ENCODE data around the gene KCNQ4. TPM values are rescaled to one million over a fixed set of nuclear protein-coding genes. Genes with fewer than 3 reads are reported as not detected.

Gene KCNQ4
- total and polyA plus RNA-seq, 2 of the 13 experiments (the other 11 are each of a cell fraction or from before 2014, with no cell fraction given): 0.02 to 0.09 TPM

DNA sequence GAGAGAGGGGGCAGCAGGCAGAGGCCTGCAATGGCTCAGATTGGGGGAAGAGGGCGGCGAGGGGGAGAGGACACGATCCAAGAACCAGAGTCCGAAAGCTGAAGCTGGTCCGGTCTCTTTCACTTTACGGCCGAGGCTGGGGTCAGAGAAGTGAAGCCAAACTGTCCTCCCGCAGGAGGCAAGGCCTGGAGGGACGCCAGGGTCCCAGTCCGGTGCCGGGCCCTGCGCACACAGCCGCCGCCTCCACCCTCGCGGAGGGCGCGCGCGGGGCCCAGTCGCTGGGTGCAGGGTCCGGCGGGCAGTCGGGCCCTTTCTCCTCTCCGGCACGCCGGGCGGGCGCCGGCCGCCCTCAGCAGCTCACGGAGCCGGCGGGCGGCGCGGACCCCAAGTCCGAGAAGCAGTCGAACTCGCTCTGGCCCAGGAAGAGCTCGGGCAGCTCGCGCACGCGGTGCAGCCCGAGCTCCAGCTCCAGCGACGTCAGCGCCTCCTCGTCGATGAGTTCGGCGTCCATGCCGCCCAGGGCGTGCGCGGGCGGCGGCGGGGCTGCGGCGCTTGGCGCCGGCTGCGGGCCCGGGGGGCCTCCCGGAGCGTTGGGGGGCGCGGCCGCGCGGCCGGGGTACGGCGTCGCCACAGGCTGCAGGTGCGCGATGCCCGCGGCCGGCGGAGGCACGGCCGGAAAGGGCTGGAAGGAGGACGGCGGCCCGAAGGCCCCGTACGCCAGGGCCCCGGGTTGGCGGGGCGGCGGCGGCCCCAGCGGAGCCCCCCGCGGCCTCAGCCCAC, 77.8 kb downstream of the KCNQ4 start:
- Histone ChIP-seq H4K20me1 (ENCODE audit: insufficient read depth, low read length) (no peaks in the 10 kb centered on the region), H3K9me3 (ENCODE audit: low read length) (no peaks in the 10 kb centered on the region), H3K27me3 (ENCODE audit: control insufficient read depth in 1 of 2, insufficient read depth in 2 of 2, low read length in 2 of 2) (peaks cover 2 to 40% of the 10 kb centered on the region in 2 experiments; a peak in 4 of 5 replicates), H3K4me3 (replicated peaks in 1 of 3; ENCODE audit: insufficient read depth in 1 of 3, low read depth in 2 of 3, low read length in 3 of 3) (peak overlapping the region; percentile 38 to 76 (median 52)), H3K36me3 (replicated peaks in 1 of 2; ENCODE audit: control insufficient read depth in 1 of 2, insufficient read depth in 2 of 2, low read length in 2 of 2) (no peaks in the 10 kb centered on the region), H3K4me2 (ENCODE audit: low read depth, low read length) (peak overlapping the region; percentile 73), H3K27ac (ENCODE audit: extremely low read length, insufficient read depth, low read length) (no peak overlapping the region), H3K79me2 (ENCODE audit: insufficient read depth, low read length) (no peaks in the 10 kb centered on the region), H3K9ac (ENCODE audit: insufficient read depth, low read depth, low read length) (peak overlapping the region; percentile 73), H3K4me1 (ENCODE audit: insufficient read depth, low read length) (peaks cover 38% of the 10 kb centered on the region), H2AFZ (ENCODE audit: low read length) (no peak overlapping the region)
- ATAC-seq: peak; percentile 15
- 1% methylated on average over 22 of the region's 98 CpGs for WGBS (ENCODE audit: low lambda C conversion rate)
- POLR2A ChIA-PET: interaction anchor here (0.9 to 3.2 kb wide), 21 partner anchors 8 to 329 kb away, joined by 3 to 93 read pairs (median 5); partner anchors contain the start of genes CTPS1 and NFYC
- CTCF ChIA-PET (ENCODE audit: low intra/inter-chr PET ratio, low total read pairs): interaction anchor here (1.0 to 1.4 kb wide), 2 partner anchors 87 to 91 kb away, joined by 5 to 7 read pairs; no protein-coding TSS in a partner anchor
- intact Hi-C loops (cut with micrococcal nuclease; ENCODE audit: unreplicated experiment) (loop anchor here (1.0 kb wide), 1 partner anchor 91 kb away; no protein-coding TSS in a partner anchor), in situ Hi-C loops (cut with HindIII; ENCODE audit: extremely low pct_ligation_motif_present, low pct_unique_long_range_greater_than_20kb) (no loop called here)
- DNase-seq (ENCODE audit: low spot score): no peak
- BruUV-seq (replicated peaks): TSS peak; percentile 91
- FAIRE-seq: no peak
- TF ChIP-seq HOXA5 (CRISPR knock-in tag; IDR thresholded peaks at IDR 0.05) (peak; percentile 69; the same call in 1 of the 2 replicates), ZFX (CRISPR knock-in tag; IDR thresholded peaks at IDR 0.05; ENCODE audit: low read depth) (peak; percentile 38; the same call in 1 of the 2 replicates), ZKSCAN8 (CRISPR knock-in tag; IDR thresholded peaks at IDR 0.05; ENCODE audit: borderline replicate concordance) (no peak), ZNF772 (CRISPR knock-in tag; IDR thresholded peaks at IDR 0.05) (no peak), PPARG (CRISPR knock-in tag; conservative IDR thresholded peaks at IDR 0.05) (no peak), HOXA3 (CRISPR knock-in tag; IDR thresholded peaks at IDR 0.05) (peak; percentile 41; the same call in 1 of the 2 replicates), ZNF180 (CRISPR knock-in tag; IDR thresholded peaks at IDR 0.05; ENCODE audit: borderline replicate concordance, low read depth) (no peak), MTF2 (CRISPR knock-in tag; IDR thresholded peaks at IDR 0.05; ENCODE audit: borderline replicate concordance) (0 out of 2 replicates have a peak, but pooled peaks have one; percentile 24), RAD21 (CRISPR knock-in tag; IDR thresholded peaks at IDR 0.05) (peak; percentile 11; the same call in 1 of the 2 replicates), ZNF615 (CRISPR knock-in tag; IDR thresholded peaks at IDR 0.05; ENCODE audit: borderline replicate concordance) (no peak), PAX8 (CRISPR knock-in tag; IDR thresholded peaks at IDR 0.05; ENCODE audit: borderline replicate concordance) (peak; percentile 15; the same call in 1 of the 2 replicates), JUNB (CRISPR knock-in tag; IDR thresholded peaks at IDR 0.05; ENCODE audit: borderline replicate concordance) (no peak), ZNF329 (CRISPR knock-in tag; IDR thresholded peaks at IDR 0.05; ENCODE audit: low read depth) (0 out of 2 replicates have a peak, but pooled peaks have one; percentile 17), ZNF883 (CRISPR knock-in tag; IDR thresholded peaks at IDR 0.05; ENCODE audit: not compliant biosample characterization) (peak; percentile 60)
- TF ChIP-seq, protein P1, sequence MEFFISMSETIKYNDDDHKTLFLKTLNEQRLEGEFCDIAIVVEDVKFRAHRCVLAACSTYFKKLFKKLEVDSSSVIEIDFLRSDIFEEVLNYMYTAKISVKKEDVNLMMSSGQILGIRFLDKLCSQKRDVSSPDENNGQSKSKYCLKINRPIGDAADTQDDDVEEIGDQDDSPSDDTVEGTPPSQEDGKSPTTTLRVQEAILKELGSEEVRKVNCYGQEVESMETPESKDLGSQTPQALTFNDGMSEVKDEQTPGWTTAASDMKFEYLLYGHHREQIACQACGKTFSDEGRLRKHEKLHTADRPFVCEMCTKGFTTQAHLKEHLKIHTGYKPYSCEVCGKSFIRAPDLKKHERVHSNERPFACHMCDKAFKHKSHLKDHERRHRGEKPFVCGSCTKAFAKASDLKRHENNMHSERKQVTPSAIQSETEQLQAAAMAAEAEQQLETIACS (CRISPR knock-in tag; IDR thresholded peaks at IDR 0.05): 0 out of 2 replicates have a peak, but pooled peaks have one; percentile 33
- TF ChIP-seq, protein P2, sequence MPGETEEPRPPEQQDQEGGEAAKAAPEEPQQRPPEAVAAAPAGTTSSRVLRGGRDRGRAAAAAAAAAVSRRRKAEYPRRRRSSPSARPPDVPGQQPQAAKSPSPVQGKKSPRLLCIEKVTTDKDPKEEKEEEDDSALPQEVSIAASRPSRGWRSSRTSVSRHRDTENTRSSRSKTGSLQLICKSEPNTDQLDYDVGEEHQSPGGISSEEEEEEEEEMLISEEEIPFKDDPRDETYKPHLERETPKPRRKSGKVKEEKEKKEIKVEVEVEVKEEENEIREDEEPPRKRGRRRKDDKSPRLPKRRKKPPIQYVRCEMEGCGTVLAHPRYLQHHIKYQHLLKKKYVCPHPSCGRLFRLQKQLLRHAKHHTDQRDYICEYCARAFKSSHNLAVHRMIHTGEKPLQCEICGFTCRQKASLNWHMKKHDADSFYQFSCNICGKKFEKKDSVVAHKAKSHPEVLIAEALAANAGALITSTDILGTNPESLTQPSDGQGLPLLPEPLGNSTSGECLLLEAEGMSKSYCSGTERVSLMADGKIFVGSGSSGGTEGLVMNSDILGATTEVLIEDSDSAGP (CRISPR knock-in tag; IDR thresholded peaks at IDR 0.05; ENCODE audit: borderline replicate concordance): no peak
- TF ChIP-seq, protein P3, sequence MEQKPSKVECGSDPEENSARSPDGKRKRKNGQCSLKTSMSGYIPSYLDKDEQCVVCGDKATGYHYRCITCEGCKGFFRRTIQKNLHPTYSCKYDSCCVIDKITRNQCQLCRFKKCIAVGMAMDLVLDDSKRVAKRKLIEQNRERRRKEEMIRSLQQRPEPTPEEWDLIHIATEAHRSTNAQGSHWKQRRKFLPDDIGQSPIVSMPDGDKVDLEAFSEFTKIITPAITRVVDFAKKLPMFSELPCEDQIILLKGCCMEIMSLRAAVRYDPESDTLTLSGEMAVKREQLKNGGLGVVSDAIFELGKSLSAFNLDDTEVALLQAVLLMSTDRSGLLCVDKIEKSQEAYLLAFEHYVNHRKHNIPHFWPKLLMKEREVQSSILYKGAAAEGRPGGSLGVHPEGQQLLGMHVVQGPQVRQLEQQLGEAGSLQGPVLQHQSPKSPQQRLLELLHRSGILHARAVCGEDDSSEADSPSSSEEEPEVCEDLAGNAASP (CRISPR knock-in tag; IDR thresholded peaks at IDR 0.05; ENCODE audit: borderline replicate concordance): no peak

Data from HepG2 (cell line).